ENCODE measurements around the gene LEF1. TPM values are rescaled to one million over a fixed set of nuclear protein-coding genes. Genes with fewer than 3 reads are reported as not detected.

Gene LEF1
- total RNA-seq, 2 donors from 2014 or later, result 3.4 TPM; not detected in 1

DNA sequence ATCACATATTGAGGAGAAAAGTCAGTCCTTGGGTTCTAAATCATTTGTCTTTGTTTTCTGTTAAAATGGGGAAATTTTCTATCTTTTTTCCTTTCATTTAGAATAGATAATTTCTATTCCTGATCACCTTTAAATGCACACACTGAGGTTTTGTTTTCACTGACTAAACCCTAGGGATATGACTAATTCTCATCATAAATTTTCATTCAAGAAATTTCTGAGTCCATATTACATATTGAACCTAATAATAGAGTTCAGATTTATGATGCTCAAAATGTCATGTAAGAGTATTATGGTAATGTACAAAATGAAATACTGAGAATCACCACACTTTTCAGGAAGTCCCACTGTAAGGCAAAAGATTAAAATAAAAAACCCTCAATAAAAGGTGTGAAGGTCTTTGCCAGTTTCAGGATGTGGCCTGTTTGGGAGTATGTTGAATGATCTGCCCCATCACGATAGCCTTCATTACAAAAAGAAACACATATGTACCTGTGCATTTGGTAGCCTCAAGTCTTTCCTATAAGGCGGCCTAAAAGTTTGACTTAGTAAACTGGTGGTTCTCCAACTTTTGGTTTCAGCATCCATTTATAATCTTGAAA is 49.4 kb downstream of the LEF1 start:
- Histone ChIP-seq H3K27ac (no peak overlapping the region), H3K4me1 (no peaks in the 10 kb centered on the region), H3K27me3 (no peaks in the 10 kb centered on the region), H3K9me3 (no peaks in the 10 kb centered on the region), H3K4me3 (no peak overlapping the region), H3K36me3 (no peaks in the 10 kb centered on the region)
- no peak for DNase-seq (ENCODE audit: low spot score)
- TF ChIP-seq, protein P1, sequence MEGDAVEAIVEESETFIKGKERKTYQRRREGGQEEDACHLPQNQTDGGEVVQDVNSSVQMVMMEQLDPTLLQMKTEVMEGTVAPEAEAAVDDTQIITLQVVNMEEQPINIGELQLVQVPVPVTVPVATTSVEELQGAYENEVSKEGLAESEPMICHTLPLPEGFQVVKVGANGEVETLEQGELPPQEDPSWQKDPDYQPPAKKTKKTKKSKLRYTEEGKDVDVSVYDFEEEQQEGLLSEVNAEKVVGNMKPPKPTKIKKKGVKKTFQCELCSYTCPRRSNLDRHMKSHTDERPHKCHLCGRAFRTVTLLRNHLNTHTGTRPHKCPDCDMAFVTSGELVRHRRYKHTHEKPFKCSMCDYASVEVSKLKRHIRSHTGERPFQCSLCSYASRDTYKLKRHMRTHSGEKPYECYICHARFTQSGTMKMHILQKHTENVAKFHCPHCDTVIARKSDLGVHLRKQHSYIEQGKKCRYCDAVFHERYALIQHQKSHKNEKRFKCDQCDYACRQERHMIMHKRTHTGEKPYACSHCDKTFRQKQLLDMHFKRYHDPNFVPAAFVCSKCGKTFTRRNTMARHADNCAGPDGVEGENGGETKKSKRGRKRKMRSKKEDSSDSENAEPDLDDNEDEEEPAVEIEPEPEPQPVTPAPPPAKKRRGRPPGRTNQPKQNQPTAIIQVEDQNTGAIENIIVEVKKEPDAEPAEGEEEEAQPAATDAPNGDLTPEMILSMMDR (IDR thresholded peaks at IDR 0.05), result no peak

DNA sequence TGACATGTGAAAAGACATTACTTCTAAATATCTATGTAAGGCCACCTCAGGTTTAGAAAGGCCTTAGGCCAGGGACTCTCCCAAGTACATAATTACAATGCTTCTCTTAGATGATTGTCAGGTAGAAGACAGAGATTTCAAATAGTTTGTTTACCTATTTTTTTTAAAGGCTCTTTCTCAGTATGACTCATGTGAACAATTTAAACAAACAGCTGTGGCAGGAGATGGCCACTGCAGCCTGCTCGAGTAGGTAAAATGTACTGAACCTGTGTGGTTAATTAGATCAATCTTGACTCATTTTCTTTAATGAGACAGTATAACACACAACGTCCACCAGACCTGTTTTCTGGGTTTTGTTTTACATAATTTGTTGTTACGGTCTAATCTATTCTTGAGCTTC is 50.2 kb downstream of the LEF1 start:
- DNase-seq (ENCODE audit: low spot score), result no peak
- H3K9me3 ChIP-seq, result no peaks in the 10 kb centered on the region
- H3K4me3 ChIP-seq, result no peak overlapping the region
- no peaks in the 10 kb centered on the region for H3K27me3 ChIP-seq
- H3K4me1 ChIP-seq, result no peaks in the 10 kb centered on the region
- no peaks in the 10 kb centered on the region for H3K36me3 ChIP-seq
- no peak overlapping the region for H3K27ac ChIP-seq
- TF ChIP-seq, protein P1 (IDR thresholded peaks at IDR 0.05), result no peak

DNA sequence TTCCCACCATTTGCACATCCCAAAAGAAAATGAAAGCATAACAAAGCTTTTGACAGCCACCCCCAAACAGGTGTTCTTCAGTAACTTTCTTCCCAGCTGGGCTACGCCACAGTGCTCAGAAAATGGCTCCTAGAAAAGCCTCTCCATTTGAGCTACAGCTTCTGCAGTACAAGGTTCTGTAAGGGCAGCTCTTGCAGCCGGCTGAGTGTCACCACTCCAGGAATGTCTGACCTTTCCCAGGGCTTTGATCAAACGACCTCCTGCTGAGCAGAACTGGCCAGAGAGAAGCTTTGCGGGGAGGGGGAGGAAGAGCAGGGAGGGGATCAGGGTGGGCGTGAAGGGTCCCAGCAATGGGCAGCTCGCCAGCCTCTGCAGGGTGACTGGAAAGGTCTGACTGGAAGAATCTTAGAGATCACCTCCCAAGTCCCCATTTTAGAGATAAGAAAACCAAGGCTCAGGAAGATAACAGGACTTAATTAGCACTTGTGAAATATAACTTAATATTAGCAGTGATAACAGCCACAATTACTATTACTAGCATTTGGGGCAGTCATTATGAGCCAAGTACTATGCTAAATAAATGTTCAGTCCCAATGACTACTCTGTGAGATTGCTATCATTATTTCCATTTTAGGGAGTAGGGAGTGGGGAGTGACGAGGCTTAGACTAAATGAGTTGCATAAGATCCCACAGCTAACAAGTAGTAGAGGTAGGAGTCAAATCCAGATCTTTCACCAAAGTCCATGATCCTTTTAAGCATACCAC is 51.1 kb downstream of the LEF1 start:
- TF ChIP-seq, protein P1 (IDR thresholded peaks at IDR 0.05), result no peak
- H3K27me3 ChIP-seq, result no peaks in the 10 kb centered on the region
- H3K4me1 ChIP-seq, result no peaks in the 10 kb centered on the region
- no peaks in the 10 kb centered on the region for H3K36me3 ChIP-seq
- no peak overlapping the region for H3K4me3 ChIP-seq
- no peaks in the 10 kb centered on the region for H3K9me3 ChIP-seq
- H3K27ac ChIP-seq, result no peak overlapping the region
- DNase-seq (ENCODE audit: low spot score), result no peak

DNA sequence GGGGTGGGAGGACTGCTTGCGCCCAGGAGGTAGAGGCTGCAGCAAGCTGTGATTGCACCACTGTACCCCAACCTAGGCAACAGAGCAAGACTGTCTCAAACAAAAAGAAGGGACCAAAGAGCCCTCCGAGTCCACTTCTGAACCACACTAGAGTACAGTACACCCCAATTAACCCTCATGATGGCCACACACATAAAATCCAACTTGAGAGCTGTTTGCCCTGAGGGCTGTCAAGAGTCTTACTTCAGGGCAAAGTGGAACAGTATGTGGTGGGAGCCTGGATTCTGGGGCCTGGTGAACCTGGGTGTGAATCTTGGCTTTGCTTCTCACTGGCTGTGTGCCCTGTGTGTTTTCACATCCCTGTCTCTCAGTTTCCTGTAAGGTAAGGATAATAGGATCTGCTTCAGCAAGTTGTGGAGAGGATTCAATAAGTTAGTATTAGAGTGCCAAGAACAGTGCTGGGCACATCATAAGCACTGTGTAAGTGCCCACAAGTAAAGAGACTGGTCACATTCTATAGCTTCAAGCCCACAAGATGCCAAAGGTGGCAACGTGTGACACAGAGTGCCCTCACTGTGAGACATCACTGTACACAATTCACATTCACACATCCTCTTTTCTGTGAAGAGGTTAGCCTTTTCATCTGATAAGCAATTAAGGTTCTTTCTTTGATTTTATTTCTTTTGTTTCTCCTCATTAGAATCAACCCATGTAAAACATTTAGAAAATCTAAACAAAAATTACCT is 52.1 kb downstream of the LEF1 start:
- Histone ChIP-seq H3K27me3 (no peaks in the 10 kb centered on the region), H3K36me3 (no peaks in the 10 kb centered on the region), H3K4me1 (no peaks in the 10 kb centered on the region), H3K9me3 (no peaks in the 10 kb centered on the region), H3K4me3 (no peak overlapping the region), H3K27ac (no peak overlapping the region)
- TF ChIP-seq, protein P1 (IDR thresholded peaks at IDR 0.05), result no peak
- no peak for DNase-seq (ENCODE audit: low spot score)

DNA sequence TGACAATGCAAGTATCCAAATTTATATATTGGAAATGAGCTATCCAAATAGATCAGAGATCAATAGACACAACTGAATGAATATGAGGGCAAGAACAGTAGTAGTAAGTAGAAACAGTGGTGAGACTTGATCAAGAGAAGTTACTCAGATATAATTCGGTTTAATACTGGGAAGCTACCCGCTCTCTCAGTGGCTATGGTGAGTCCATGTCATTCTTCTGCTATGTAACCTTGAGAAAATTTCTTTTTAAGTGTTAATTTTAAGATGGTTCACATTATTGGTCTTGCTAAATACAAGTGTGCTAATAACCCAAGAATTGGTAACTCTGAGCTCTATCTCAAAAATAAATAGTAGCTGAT is 53.6 kb downstream of the LEF1 start:
- TF ChIP-seq, protein P1 (IDR thresholded peaks at IDR 0.05), result no peak
- Histone ChIP-seq H3K27ac (no peak overlapping the region), H3K27me3 (no peaks in the 10 kb centered on the region), H3K4me3 (no peak overlapping the region), H3K36me3 (no peaks in the 10 kb centered on the region), H3K9me3 (no peaks in the 10 kb centered on the region), H3K4me1 (no peaks in the 10 kb centered on the region)
- no peak for DNase-seq (ENCODE audit: low spot score)

Data from right atrium auricular region (tissue), 2 donors.